SU-DHL-6 (cell line): ENCODE data around the gene MTG1.

Experiments used
- H2AFZ ChIP-seq: fragments of 200-600 bp; sonication (generic); 2 replicates; pipeline ENCODE4 v1.6.1; 2014; ENCODE audit warnings: low read depth, mild to moderate bottlenecking, moderate library complexity, mixed read lengths, antibody characterized with exemption, low read length; ENCODE audit not compliant: severe bottlenecking
- H3F3A ChIP-seq: fragments of 200-600 bp; shearing (Covaris generic); 2 replicates; pipeline ENCODE4 v1.6.0; 2016; ENCODE audit warnings: antibody characterized with exemption, mild to moderate bottlenecking; ENCODE audit not compliant: insufficient read depth
- H3K27ac ChIP-seq: fragments of 200-600 bp; sonication (generic); 2 replicates; pipeline ENCODE4 v1.5.1; 2016; ENCODE audit warnings: low read depth, mild to moderate bottlenecking, low read length, moderate library complexity, mixed read lengths
- H3K27me3 ChIP-seq: fragments of 200-600 bp; sonication (generic), shearing (Covaris generic); 2 replicates; pipeline ENCODE4 v1.6.0; 2014; ENCODE audit warnings: mild to moderate bottlenecking, low read length
- H3K36me3 ChIP-seq: fragments of 200-600 bp; sonication (generic); 2 replicates; pipeline ENCODE4 v1.6.1; 2014; ENCODE audit warnings: mild to moderate bottlenecking, low read length, mixed read lengths
- H3K4me2 ChIP-seq: fragments of 300-600, 200-600 bp; shearing (Covaris generic), sonication (generic); 2 replicates; pipeline ENCODE4 v1.6.0; 2014; ENCODE audit warnings: low read length, low read depth, mild to moderate bottlenecking; ENCODE audit not compliant: poor library complexity, severe bottlenecking
- H3K4me3 ChIP-seq: fragments of 200-600 bp; sonication (generic); 2 replicates; pipeline ENCODE4 v1.5.1; 2014; ENCODE audit warnings: antibody characterized with exemption, low read length, mild to moderate bottlenecking, mixed read lengths; ENCODE audit not compliant: insufficient read depth, poor library complexity, severe bottlenecking
- H3K79me2 ChIP-seq: fragments of 200-600 bp; sonication (generic); 2 replicates; pipeline ENCODE4 v1.6.1; 2014; ENCODE audit warnings: mild to moderate bottlenecking, low read length, moderate library complexity; ENCODE audit not compliant: insufficient read depth
- H3K9ac ChIP-seq: fragments of 200-600 bp; sonication (generic); 2 replicates; pipeline ENCODE4 v1.7.0; 2014; ENCODE audit warnings: mild to moderate bottlenecking, low read length
- H3K9me2 ChIP-seq: fragments of 200-600 bp; sonication (generic); replicated peaks from 2 replicates; pipeline ENCODE4 v1.6.1; 2014; ENCODE audit warnings: low read length; ENCODE audit not compliant: insufficient read depth
- H3K9me3 ChIP-seq: fragments of 200-600 bp; sonication (generic); 2 replicates; pipeline ENCODE4 v1.6.1; 2014; ENCODE audit warnings: low read length, mixed read lengths; ENCODE audit not compliant: insufficient read depth
- H4K20me1 ChIP-seq: fragments of 200-600 bp; sonication (generic); 2 replicates; pipeline ENCODE4 v1.6.1; 2014; ENCODE audit warnings: low read depth, mild to moderate bottlenecking, antibody characterized with exemption, low read length, moderate library complexity, mixed read lengths
- EZH2phosphoT487 ChIP-seq: fragments of 200-600 bp; sonication (generic), shearing (Covaris generic); conservative IDR thresholded peaks from 2 replicates; pipeline ENCODE4 v1.6.1; 2018; ENCODE audit warnings: mild to moderate bottlenecking, antibody characterized with exemption, low read length, moderate library complexity, mixed read lengths
- TF ChIP-seq, protein P1 (sequence below): fragments of 200-600 bp; sonication (generic); IDR thresholded peaks from one replicate; pipeline ENCODE4 v1.5.1; 2017; ENCODE audit warnings: antibody characterized with exemption, mild to moderate bottlenecking, low read length, moderate library complexity; ENCODE audit not compliant: insufficient read depth, poor library complexity, severe bottlenecking

Gene MTG1

DNA sequence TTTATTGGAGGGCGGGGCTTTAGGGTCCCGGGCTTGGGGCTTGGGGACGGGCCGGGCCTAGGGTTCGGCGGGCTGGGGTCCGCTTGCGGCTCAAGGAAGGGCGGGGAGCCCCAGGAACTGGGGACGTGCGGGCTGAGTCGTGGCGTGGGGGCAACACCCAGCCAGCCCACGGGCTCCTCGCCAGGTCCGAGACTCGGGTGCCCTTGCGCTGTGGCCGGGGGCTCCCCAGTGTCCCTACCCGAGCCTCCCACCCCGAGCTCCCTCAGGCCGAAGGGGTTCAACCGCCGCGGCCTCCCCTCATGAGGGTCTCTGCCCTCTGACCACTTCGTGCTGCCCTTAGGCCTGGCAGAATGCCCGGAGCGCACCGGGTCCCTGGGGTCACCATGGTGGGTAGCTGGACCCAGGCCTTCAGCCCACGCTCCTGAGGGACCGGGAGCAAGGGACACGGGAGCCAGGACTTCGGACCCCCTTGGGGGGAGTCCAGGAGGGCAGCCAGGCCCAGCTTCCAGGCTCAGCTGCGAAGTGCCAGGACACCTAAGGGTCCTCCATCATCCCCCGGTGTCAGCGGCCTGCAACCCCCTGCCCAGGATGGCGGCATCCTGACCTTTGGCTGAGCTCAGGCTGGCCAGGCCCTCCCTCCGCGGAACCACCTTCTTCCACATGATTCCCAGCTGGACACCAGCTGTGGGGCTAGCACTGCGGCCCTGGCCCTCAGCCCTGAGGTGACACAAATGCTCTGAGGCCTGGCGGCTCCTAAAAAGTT lies 35.6 kb upstream of the MTG1 start:
- Histone ChIP-seq H2AFZ (no peak overlapping the region), H3K4me2 (no peak overlapping the region), H3K9ac (no peak overlapping the region), H3K9me3 (no peaks in the 10 kb centered on the region), H3K79me2 (no peaks in the 10 kb centered on the region), H3K9me2 (no peaks in the 10 kb centered on the region), H3K36me3 (no peaks in the 10 kb centered on the region), H3F3A (no peaks in the 10 kb centered on the region), H3K27me3 (no peaks in the 10 kb centered on the region), H3K27ac (no peak overlapping the region), H3K4me3 (no peak overlapping the region), H4K20me1 (no peaks in the 10 kb centered on the region)
- TF ChIP-seq, protein P1, sequence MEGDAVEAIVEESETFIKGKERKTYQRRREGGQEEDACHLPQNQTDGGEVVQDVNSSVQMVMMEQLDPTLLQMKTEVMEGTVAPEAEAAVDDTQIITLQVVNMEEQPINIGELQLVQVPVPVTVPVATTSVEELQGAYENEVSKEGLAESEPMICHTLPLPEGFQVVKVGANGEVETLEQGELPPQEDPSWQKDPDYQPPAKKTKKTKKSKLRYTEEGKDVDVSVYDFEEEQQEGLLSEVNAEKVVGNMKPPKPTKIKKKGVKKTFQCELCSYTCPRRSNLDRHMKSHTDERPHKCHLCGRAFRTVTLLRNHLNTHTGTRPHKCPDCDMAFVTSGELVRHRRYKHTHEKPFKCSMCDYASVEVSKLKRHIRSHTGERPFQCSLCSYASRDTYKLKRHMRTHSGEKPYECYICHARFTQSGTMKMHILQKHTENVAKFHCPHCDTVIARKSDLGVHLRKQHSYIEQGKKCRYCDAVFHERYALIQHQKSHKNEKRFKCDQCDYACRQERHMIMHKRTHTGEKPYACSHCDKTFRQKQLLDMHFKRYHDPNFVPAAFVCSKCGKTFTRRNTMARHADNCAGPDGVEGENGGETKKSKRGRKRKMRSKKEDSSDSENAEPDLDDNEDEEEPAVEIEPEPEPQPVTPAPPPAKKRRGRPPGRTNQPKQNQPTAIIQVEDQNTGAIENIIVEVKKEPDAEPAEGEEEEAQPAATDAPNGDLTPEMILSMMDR: no peak
- no peak for TF ChIP-seq EZH2phosphoT487

DNA sequence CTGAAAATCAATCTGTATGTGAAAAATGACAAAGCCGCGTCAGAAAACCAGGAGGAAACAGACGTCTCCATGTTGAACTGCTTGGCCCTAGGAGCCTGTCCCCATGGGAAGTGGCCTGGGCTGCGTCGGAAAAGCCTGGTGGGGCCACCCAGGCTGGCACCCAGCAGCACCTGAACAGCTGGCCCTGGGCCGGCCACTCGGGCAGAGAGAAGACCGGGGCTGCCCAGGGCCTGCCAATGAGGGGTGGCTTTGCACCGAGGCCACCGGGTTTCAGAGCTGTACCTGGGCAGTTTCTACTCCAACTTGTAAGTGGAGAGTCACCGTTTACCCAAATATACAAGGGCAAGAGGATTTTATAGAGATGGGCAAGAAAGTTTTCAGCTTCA lies 35.0 kb upstream of the MTG1 start:
- TF ChIP-seq, protein P1: no peak
- TF ChIP-seq EZH2phosphoT487: no peak
- no peak overlapping the region for H3K27ac ChIP-seq

DNA sequence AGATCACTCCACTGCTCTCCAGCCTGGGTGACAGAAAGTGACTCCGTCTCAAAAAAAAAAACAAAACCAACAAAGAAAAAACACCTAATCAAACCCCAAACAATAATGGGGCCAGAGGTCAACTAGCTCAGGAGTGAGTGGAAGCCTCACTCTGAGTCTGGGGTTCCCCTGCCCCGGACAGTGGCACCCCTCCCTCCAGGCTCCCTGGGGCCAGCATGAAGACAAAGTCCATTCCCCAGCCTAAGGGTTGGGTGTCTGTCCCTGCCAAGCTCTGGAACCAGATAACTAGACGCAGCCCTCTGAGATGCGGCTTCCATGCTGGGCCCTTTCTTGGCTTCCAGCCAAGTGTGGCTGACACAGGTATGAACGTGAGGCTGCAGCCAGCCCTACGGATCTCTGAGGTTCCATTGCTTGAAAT lies 34.4 kb upstream of the MTG1 start:
- H2AFZ ChIP-seq: no peak overlapping the region
- H3K9me3 ChIP-seq: no peaks in the 10 kb centered on the region
- no peaks in the 10 kb centered on the region for H3K9me2 ChIP-seq
- no peaks in the 10 kb centered on the region for H4K20me1 ChIP-seq
- H3K36me3 ChIP-seq: no peaks in the 10 kb centered on the region
- H3K4me3 ChIP-seq: no peak overlapping the region
- no peak overlapping the region for H3K9ac ChIP-seq
- no peak overlapping the region for H3K27ac ChIP-seq
- no peaks in the 10 kb centered on the region for H3F3A ChIP-seq
- TF ChIP-seq EZH2phosphoT487: no peak
- TF ChIP-seq, protein P1: no peak
- H3K4me2 ChIP-seq: no peak overlapping the region
- no peaks in the 10 kb centered on the region for H3K79me2 ChIP-seq
- H3K27me3 ChIP-seq: no peaks in the 10 kb centered on the region

More for the DNA sequence above, 35.0 kb upstream of the MTG1 start:
- Histone ChIP-seq H3F3A (no peaks in the 10 kb centered on the region), H3K9ac (no peak overlapping the region), H3K9me3 (no peaks in the 10 kb centered on the region), H3K4me2 (no peak overlapping the region), H3K9me2 (no peaks in the 10 kb centered on the region), H3K36me3 (no peaks in the 10 kb centered on the region), H2AFZ (no peak overlapping the region), H3K4me3 (no peak overlapping the region), H4K20me1 (no peaks in the 10 kb centered on the region), H3K79me2 (no peaks in the 10 kb centered on the region), H3K27me3 (no peaks in the 10 kb centered on the region)
